ENCODE measurements around the gene RNF39. TPM values are rescaled to one million over a fixed set of nuclear protein-coding genes. Genes with fewer than 3 reads are reported as not detected.

RNF39 gene
- total and polyA plus RNA-seq, 2 donors (not counting 3 experiments of a cell fraction or from before 2014, with no cell fraction given) = not detected

DNA sequence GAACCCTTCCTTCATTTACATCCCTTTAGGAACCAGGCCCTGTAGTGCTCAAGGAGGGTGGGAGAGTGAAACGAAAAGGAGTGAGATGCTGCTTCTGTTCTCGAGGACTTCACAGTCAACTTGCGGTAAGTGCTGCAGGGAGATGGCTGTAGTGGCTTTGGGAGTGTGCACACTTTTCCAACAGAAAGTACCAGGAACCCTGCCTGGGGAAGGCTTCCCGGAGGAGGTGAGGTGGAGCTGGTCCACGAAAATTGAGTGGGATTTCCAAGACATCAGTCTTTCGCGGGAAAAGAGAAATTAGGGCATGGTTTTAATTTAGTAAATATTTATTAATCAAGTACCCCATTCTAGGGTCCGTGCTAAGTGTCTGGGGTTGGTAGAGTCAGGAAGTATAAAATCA lies 24.6 kb upstream of the RNF39 start:
- H3K9ac ChIP-seq (replicated peaks; ENCODE audit: extremely low read depth, insufficient read depth, low read length) = no peak overlapping the region
- H2AFZ ChIP-seq (ENCODE audit: low read depth, low read length) = no peak overlapping the region
- DNase-seq (ENCODE audit: low read depth, low spot score) (no peak), FAIRE-seq (no peak)
- H3K9me3 ChIP-seq (replicated peaks; ENCODE audit: control insufficient read depth, insufficient read depth, low read length) = no peaks in the 10 kb centered on the region
- BruUV-seq (replicated peaks) = no TSS peak
- no peaks in the 10 kb centered on the region for H3K79me2 ChIP-seq (ENCODE audit: control insufficient read depth, insufficient read depth, low read length)
- H3K27me3 ChIP-seq (ENCODE audit: control insufficient read depth in 2 of 2, insufficient read depth in 2 of 2, low read length in 2 of 2) = peaks cover 43 to 64% of the 10 kb centered on the region in 2 experiments
- no peaks in the 10 kb centered on the region for H3K9me1 ChIP-seq (replicated peaks; ENCODE audit: control insufficient read depth, extremely low read depth, insufficient read depth, low read length)
- POLR2A ChIA-PET = no interaction called here
- H4K20me1 ChIP-seq (replicated peaks; ENCODE audit: control insufficient read depth, extremely low read depth, insufficient read depth, low read length) = no peaks in the 10 kb centered on the region
- H3K4me3 ChIP-seq (replicated peaks in 1 of 3; ENCODE audit: insufficient read depth in 1 of 3, low read depth in 1 of 3, low read length in 3 of 3) = no peak overlapping the region
- no peak overlapping the region for H3K27ac ChIP-seq (ENCODE audit: insufficient read depth, low read depth, low read length)
- H3K4me2 ChIP-seq (ENCODE audit: insufficient read depth, low read length) = no peak overlapping the region
- H3K4me1 ChIP-seq (ENCODE audit: control insufficient read depth, extremely low read depth, insufficient read depth, low read length) = peaks cover 17% of the 10 kb centered on the region
- intact Hi-C loops (cut with micrococcal nuclease) = no loop called here
- dilution Hi-C loops (cut with MboI; ENCODE audit: extremely low pct_ligation_motif_present, low sequenced_read_pairs) = no loop called here
- CTCF ChIA-PET = no interaction called here
- H3K36me3 ChIP-seq (ENCODE audit: control insufficient read depth in 2 of 2, extremely low read depth in 1 of 2, insufficient read depth in 2 of 2, low read length in 2 of 2) = no peaks in the 10 kb centered on the region
- TF ChIP-seq JUN (IDR thresholded peaks at IDR 0.05; ENCODE audit: borderline replicate concordance, insufficient read depth, insufficient read length, low read depth) (no peak), POLR2AphosphoS5 (IDR thresholded peaks at IDR 0.05; ENCODE audit: insufficient read depth, low read depth, low read length) (no peak), GATA2 (IDR thresholded peaks at IDR 0.05; ENCODE audit: insufficient read depth, insufficient read length, low read depth, low read length) (no peak), FOS (IDR thresholded peaks at IDR 0.05; ENCODE audit: borderline replicate concordance, insufficient read depth, low read length) (no peak), EZH2 (IDR thresholded peaks at IDR 0.05; ENCODE audit: borderline replicate concordance, low read depth, low read length, severe bottlenecking) (no peak)
- TF ChIP-seq, protein P1, sequence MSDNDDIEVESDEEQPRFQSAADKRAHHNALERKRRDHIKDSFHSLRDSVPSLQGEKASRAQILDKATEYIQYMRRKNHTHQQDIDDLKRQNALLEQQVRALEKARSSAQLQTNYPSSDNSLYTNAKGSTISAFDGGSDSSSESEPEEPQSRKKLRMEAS (IDR thresholded peaks at IDR 0.05; ENCODE audit: insufficient read depth, insufficient read length) = no peak
- TF ChIP-seq, protein P2, sequence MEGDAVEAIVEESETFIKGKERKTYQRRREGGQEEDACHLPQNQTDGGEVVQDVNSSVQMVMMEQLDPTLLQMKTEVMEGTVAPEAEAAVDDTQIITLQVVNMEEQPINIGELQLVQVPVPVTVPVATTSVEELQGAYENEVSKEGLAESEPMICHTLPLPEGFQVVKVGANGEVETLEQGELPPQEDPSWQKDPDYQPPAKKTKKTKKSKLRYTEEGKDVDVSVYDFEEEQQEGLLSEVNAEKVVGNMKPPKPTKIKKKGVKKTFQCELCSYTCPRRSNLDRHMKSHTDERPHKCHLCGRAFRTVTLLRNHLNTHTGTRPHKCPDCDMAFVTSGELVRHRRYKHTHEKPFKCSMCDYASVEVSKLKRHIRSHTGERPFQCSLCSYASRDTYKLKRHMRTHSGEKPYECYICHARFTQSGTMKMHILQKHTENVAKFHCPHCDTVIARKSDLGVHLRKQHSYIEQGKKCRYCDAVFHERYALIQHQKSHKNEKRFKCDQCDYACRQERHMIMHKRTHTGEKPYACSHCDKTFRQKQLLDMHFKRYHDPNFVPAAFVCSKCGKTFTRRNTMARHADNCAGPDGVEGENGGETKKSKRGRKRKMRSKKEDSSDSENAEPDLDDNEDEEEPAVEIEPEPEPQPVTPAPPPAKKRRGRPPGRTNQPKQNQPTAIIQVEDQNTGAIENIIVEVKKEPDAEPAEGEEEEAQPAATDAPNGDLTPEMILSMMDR (IDR thresholded peaks at IDR 0.05; ENCODE audit: extremely low read depth in 1 of 2, insufficient read depth in 1 of 2, low read depth in 1 of 2, low read length in 2 of 2) = no peak
